SIG-M5 (cell line): ENCODE results near the gene TMEM14A.
A peak's percentile ranks its signal among the peaks of the same experiment; 100 is the strongest.
"Not testable (repeated sequence)": the region's sequence is repeated elsewhere in the genome, so short reads cannot be mapped to it uniquely, and the experiment has no call there.

Experiments
- DNase-seq: peaks from one replicate; lab custom pipeline; 2025; lab: John Stamatoyannopoulos, UW

Gene TMEM14A, protein sequence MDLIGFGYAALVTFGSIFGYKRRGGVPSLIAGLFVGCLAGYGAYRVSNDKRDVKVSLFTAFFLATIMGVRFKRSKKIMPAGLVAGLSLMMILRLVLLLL

GRCh38 chr6:52670502-52671409, at the start of gene TMEM14A:
TSS of gene TMEM14A (plus strand) at chr6:52671113. CDS start at chr6:52677103, 5,990 bp downstream.
- peak; percentile 8 for DNase-seq

- DNase-seq = no peak
These were observed 49.3 kb upstream of the TMEM14A start for GRCh38 chr6:52621631-52622030.

- DNase-seq = no peak
These were observed 48.1 kb upstream of the TMEM14A start for GRCh38 chr6:52622810-52623209.

DNA sequence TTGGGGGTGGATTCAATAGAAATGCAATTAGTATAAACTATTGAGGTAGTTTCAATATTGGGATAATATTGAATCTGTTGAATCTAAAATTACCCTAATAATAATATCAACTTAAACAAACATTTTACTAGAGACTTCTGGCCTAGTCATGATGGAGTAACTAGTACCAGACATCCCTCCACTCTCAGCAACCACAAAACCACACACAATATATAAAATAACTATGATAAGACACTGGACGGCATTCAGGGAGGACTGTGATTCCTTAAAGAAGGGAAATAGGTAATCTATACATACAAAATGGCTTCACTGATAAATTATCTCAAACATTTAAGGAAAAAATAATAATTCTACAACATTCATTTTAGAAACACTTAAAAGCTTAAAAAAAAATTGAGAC, 38.9 kb upstream of the TMEM14A start:
- no peak for DNase-seq

DNA sequence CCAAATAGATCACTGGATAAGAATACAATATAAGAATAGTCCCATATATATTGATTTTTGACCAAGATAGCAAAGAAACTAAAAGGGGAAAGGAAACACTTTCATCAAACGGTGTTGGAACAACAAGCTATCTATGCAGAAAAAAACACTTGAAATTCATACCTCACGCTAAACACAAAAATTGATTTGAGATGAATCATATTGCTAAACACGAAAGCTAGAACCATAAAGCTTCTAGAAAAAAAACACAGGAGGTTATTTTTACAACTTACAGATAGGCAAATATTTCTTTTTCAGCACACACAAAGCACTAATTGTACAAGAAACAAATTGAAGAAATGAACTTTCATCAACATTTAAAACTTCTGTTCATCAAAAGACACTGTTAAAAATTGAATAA, 36.7 kb upstream of the TMEM14A start:
- DNase-seq = no peak

DNA sequence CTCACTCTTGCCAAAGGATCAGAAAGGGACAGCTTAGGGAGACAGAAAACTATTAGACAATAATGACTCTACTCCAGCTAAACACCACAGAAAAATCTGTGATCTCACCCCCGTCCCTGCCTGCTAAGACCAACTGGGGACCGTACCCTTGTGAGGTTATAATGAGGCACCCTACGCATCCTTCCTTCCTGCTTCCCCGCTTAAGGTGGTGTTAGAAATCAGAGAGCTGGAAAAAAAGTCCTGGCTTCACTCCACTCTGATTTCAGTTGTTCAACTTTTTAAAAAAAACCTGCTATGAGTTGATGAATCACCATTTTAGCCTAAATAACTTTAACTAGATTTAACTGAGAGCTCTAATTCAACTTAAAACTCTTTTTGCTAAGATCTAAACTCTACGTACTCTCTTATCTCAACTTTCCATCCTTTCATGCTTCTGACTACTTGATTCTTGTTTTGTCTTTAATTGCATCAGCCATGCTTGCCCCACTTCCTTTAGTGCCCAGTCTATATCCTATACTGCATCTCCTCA, 35.8 kb upstream of the TMEM14A start:
- no peak for DNase-seq

- no peak for DNase-seq
These were observed 34.1 kb upstream of the TMEM14A start for GRCh38 chr6:52636830-52637229.

GRCh38 chr6:52639493-52639892, 31.4 kb upstream of the TMEM14A start:
- no peak for DNase-seq

- no peak for DNase-seq
These were observed 30.7 kb upstream of the TMEM14A start for GRCh38 chr6:52640170-52640569.

DNA sequence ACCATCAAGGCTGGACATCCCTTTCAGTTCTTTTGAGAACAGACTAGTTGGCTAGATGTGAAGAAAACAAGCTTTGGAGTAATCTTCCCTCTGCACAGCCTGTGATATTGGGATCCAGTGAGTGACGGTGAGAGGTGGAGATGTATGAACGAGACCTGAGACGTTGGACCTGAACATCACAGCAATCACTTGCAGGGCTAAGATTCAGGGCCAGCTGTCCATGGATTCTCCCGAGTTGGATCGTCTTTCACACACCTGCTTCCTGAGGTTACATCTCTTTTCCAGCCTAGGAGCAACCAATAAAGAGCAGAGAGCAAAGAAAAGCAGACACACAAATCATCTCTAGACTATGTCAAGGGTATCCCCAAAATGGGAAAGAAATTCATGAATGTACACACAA, 30.0 kb upstream of the TMEM14A start:
- DNase-seq = no peak

DNA sequence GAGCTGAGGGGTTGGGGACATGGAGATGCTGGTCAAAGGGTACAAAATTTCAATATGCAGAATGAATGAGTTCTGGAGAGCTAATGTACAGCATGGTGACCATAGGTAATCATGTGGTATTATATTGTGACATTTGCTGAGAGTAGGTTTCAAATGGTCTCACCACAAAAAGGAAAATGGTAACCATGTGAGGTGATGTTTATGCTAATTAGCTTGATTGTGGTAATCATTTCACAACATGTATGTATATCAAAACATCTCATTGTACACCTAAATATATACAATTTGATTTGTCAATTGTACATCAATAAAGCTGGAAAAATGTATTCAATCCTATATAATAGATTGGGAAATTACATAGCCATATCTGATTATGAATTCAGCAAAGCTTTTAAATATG, 29.5 kb upstream of the TMEM14A start:
- no peak for DNase-seq

- no peak for DNase-seq
These were observed 29.1 kb upstream of the TMEM14A start for GRCh38 chr6:52641826-52642225.

GRCh38 chr6:52642368-52642767, 28.5 kb upstream of the TMEM14A start:
- no peak for DNase-seq

DNA sequence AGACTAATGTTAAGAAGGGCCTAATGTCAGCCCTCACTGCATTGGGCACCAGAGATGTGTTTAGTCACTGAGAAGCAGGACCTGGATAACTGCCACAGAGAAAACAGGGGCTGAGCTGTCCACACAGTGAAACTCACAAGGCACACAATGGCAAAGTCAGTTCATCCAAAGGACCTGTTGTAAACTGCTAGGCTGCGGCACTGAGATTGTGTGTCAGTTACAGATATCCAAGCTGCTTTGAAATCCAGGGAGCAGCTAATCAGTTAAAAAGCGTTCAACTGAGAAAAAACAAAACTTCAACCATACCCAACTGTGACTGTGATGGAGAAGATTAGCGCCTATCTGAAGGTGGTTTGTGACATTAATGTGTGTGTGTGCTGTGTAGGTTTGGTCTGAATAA, 27.8 kb upstream of the TMEM14A start:
- no peak for DNase-seq

DNA sequence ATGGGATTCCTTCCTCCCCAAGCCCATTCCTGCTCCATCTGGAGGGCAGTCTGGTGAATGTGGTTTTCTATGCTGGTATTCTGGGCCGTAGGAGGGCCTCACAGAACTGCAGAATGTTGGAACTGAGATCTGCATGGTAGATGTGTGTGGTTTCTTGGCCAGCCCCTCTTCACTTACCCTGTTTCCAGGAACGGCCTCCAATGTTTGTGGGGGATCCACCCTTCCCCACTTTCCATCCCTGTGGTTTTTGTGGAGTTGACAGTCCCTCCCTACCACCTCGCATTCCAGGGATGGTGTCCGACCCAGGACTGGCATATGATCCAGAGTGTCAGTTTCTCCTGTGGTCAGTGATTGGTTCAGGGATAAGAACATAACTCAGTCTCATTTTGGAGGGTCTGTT, 26.7 kb upstream of the TMEM14A start:
- DNase-seq = no peak

GRCh38 chr6:52645976-52646375, 24.9 kb upstream of the TMEM14A start:
- DNase-seq = no peak

DNA sequence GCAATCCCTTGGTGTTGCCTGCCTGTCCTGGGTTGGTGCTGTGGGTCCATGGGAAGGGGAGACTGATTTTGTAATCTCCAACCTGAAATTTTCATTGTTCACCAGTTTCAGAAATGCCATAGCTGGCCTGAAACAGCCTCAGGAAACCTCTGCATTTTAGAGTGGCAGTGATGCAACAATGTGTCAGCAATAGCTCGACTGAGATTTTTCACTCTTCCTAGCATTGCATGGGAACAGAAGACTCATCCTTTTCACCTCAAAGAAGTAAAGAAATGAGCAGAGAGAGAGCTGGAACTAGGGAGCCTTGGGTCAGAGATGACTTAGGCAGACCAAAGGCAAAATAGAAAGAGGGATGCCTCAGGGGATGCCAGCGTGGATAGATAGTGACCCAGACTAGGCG, 23.7 kb upstream of the TMEM14A start:
- no peak for DNase-seq

DNA sequence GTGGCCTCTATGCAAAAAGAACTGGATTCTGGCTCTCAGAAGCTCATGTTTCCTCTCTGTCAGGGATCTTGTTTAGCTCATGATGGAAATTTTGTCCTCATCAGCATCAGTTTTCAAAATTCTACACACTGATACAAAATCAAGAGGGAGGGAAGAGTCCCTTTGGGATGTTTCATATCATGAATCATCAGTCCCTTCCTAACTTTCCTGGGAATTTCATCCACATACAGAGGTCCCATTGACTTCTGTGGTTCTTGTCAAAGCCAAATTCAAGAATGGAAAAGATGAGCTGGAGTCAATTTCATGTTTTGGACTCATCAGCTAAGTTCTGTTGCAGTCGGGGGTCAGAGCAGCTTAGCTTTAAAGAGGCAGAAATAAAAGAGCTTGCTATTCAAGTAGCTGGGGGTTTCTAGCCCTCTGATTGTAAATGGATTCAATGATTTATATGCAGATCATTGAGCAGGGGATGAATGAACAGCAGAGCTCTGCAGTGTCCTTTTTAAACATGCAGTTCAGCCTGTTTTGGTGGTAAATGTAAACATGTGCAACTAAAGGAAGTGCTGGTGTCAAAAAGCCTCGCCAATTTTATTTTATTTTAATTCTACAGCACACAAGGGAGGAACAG, 21.3 kb upstream of the TMEM14A start:
- no peak for DNase-seq

- no peak for DNase-seq
These were observed 20.0 kb upstream of the TMEM14A start for GRCh38 chr6:52650941-52651340.

- no peak for DNase-seq
These were observed 17.8 kb upstream of the TMEM14A start for GRCh38 chr6:52653151-52653550.

GRCh38 chr6:52654007-52654406, 16.9 kb upstream of the TMEM14A start:
- DNase-seq = no peak

DNA sequence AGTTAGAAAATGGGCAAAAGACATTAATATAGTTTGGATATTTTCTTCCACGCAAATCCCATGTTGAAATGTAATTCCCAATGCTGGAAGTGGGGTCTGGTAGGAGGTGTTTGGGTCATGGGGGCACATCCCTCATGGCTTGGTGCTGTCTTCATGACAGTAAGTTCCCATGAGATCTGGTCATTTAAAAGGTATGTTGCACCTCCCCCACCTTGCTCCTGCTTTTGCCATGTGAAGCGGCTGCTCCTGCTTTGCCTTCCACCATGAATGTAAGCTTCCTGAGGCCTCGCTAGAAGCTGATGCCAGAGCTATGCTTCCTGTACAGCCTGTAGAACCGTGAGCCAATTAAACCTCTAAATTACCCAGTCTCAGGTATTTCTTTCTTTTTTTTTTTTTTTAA, 16.3 kb upstream of the TMEM14A start:
- no peak for DNase-seq

DNA sequence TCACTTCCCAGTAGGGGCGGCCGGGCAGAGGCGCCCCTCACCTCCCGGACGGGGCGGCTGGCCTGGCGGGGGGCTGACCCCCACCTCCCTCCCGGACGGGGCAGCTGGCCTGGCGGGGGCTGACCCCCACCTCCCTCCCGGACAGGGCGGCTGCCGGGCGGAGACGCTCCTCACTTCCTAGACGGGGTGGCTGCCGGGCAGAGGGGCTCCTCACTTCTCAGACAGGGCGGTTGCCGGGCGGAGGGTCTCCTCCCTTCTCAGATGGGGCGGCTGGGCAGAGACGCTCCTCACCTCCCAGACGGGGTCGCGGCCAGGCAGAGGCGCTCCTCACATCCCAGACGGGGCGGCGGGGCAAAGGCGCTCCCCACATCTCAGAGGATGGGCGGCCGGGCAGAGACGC, 15.0 kb upstream of the TMEM14A start:
- not testable (repeated sequence) for DNase-seq
